ENCODE data around the gene NACC1.
A peak's percentile ranks its signal among the peaks of the same experiment; 100 is the strongest.

NACC1 gene

DNA sequence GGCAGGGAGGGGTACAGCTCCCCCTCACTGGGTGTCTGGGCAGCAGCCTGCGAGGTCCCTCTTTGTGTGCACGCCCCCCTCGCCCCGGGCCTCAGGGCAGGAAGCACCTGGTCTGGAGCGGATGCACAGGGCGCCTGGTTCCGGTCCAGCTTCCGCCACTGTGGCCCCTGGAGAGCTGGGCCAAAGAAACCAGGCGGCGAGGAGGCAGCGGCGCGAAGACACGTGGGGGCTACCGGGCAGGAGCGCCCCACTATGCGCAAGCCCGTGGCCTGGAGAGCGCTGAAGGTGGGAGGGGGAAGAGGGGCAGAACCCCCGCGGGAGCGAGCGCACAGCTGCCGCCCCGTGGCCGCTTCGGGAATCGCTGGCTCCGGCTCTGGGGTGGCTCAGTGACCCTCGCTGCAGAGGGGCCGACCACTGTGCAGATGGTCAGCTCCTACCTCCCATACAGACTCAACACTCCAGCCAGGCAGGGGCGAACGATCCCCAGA, 13.7 kb upstream of the NACC1 start:
- DNase-seq (ENCODE audit: low read depth in 1 of 2, low spot score in 1 of 2) = no peak
- TF ChIP-seq JUND (IDR thresholded peaks at IDR 0.05; ENCODE audit: low read depth) = no peak
- in situ Hi-C loops (cut with HindIII; ENCODE audit: low pct_unique_long_range_greater_than_20kb, low sequenced_read_pairs) = no loop called here

- TF ChIP-seq JUND (IDR thresholded peaks at IDR 0.05; ENCODE audit: low read depth) = no peak
- in situ Hi-C loops (cut with HindIII; ENCODE audit: low pct_unique_long_range_greater_than_20kb, low sequenced_read_pairs) = no loop called here
- no peak for DNase-seq (ENCODE audit: low read depth in 1 of 2, low spot score in 1 of 2)
These were observed 13.0 kb upstream of the NACC1 start for GRCh38 chr19:13104848-13105711.

DNA sequence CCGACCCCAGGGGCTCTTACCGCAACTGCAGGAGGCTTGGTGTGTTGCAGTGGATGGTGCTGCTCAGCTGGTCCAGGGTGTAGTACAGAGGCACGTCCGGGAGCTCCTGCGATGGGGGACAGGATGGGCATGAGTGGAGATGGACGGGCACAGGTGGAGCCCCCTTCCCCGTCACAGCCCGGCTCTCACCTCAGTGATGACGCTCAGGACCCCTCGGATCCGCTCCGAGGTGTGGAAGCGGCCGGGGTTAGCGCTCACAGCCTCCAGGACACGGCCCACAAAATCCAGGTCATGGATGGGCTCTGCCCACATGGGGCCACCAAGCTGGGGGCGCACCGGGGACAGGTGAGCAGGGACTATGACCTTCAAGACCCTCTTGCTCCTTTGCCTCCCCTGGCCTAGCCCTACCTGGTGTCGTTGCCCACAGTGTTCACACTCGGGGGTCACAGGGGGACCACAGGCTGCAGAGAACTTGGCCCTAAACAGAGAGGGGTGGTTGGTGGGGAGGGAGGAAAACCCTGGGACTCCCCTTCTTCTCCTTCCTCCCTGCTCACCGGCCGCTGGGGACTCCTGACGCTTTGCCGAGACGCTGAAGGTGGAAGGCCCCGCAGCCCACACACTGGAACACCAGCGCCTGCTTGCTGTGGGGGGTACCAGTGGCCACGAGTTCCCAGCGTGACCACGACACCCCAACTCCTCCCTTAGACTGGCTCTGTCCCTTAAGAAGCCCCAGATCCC, 8.5 kb upstream of the NACC1 start:
- DNase-seq (ENCODE audit: low read depth in 1 of 2, low spot score in 1 of 2) = no peak
- no peak for TF ChIP-seq JUND (IDR thresholded peaks at IDR 0.05; ENCODE audit: low read depth)
- in situ Hi-C loops (cut with HindIII; ENCODE audit: low pct_unique_long_range_greater_than_20kb, low sequenced_read_pairs) = no loop called here

DNA sequence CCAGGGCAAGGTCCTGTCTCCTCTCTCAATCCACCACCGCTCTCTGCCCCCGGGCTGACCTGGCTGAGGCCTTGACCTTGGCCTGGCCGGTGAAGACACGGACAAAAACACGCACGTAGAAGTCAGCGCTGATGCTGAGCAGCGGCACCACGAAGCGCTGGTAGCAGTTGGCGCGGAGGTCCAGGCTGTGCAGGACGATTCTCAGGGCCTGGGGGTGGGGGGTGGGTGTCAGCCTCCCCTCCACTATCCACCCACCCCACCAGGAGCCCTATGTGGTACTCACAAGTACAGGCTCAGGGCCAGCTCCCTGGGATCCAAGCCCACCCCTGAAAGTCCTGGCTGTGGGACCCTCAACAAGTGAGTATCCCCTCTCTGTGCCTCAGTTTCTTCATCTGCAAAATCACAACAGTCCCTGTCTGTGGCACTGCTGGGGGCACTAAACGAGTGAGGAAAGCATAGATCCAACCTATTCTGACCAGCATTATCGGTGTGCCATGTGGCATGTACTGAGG, 7.9 kb upstream of the NACC1 start:
- in situ Hi-C loops (cut with HindIII; ENCODE audit: low pct_unique_long_range_greater_than_20kb, low sequenced_read_pairs) = no loop called here
- no peak for TF ChIP-seq JUND (IDR thresholded peaks at IDR 0.05; ENCODE audit: low read depth)
- DNase-seq (ENCODE audit: low read depth in 1 of 2, low spot score in 1 of 2) = no peak

GRCh38 chr19:13112555-13112954, 5.5 kb upstream of the NACC1 start:
- no peak for TF ChIP-seq JUND (IDR thresholded peaks at IDR 0.05; ENCODE audit: low read depth)
- DNase-seq (ENCODE audit: low read depth in 1 of 2, low spot score in 1 of 2) = no peak
- in situ Hi-C loops (cut with HindIII; ENCODE audit: low pct_unique_long_range_greater_than_20kb, low sequenced_read_pairs) = no loop called here

DNA sequence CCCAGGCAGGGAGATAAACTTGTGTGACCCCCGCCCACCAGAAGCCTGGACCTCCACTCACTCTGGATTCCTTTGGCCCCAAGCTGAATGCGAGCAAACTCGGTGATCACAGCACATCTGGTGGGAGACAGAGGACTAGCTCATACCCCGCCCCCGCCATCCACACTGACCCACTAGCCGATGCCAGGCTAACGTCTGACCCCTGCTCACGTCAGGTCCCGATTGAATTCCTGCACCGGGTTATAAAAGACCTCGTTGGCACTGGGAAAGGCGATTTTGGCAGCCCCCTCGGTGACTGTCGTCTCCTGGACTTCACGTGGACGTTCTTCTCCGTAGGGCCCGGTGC, 2.2 kb upstream of the NACC1 start:
- DNase-seq (ENCODE audit: low read depth in 1 of 2, low spot score in 1 of 2) = no peak
- in situ Hi-C loops (cut with HindIII; ENCODE audit: low pct_unique_long_range_greater_than_20kb, low sequenced_read_pairs) = no loop called here

DNA sequence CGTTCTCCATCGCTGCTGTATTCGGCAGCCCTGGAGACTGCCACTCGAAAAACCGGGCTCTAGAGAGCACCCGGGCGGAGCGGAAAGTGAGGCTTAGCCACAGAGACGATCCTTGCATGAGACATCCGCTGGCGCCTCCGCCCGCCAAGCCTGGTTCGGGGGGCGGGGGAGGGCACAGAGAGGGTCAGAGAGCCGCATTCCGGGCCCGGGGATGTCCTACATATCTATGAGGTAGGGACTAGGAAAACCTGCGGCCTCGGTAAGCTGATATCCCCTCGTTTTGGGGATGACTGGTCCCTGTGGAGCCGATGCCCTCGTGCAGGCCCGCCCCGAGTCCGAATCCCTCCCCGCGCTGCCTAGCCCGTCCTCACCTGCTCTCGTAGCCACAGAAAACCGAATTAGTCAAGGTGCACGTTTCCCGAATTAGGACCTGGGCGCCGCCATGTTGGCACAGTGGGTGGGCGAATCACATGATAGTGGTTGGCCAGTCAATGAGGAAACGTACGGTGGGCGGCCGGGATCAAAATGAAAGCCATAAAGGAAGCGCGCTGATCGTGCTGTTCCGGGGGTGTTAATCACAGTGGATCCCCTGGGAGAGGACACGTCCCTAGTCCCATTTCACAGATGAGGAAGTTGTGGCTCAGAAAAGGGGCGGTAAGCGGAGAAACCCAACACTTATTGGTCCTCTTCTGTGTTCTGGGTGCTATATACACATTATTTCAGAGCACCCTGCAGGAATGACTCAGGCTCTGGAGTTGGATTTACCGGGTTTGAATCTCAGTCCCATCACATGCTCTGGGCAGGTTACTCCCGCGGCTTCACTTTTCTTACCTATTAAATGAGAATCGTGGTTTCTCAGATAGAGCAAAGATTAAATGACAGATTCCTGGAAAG, 1.5 kb upstream of the NACC1 start, which contains the start of gene TRMT1:
TSS of gene TRMT1 (minus strand) at position 459 of the 894 bp plus-strand sequence. CDS start at position 118, 341 bp downstream.
- peak; percentile 88 to 89 for DNase-seq (ENCODE audit: low read depth in 1 of 2, low spot score in 1 of 2)
- no peak for TF ChIP-seq JUND (IDR thresholded peaks at IDR 0.05; ENCODE audit: low read depth)
- in situ Hi-C loops (cut with HindIII; ENCODE audit: low pct_unique_long_range_greater_than_20kb, low sequenced_read_pairs) = no loop called here

More for the DNA sequence above, 2.2 kb upstream of the NACC1 start:
- no peak for TF ChIP-seq JUND (IDR thresholded peaks at IDR 0.05; ENCODE audit: low read depth)

GRCh38 chr19:13117176-13117771, 790 bp upstream of the NACC1 start:
- in situ Hi-C loops (cut with HindIII; ENCODE audit: low pct_unique_long_range_greater_than_20kb, low sequenced_read_pairs) = no loop called here
- DNase-seq (ENCODE audit: low read depth in 1 of 2, low spot score in 1 of 2) = no peak
- no peak for TF ChIP-seq JUND (IDR thresholded peaks at IDR 0.05; ENCODE audit: low read depth)

GRCh38 chr19:13118424-13119193, 545 bp downstream of the NACC1 start:
- no peak for TF ChIP-seq JUND (IDR thresholded peaks at IDR 0.05; ENCODE audit: low read depth)
- in situ Hi-C loops (cut with HindIII; ENCODE audit: low pct_unique_long_range_greater_than_20kb, low sequenced_read_pairs) = no loop called here
- DNase-seq (ENCODE audit: low read depth in 1 of 2, low spot score in 1 of 2) = peak; percentile 56 to 79

- TF ChIP-seq JUND (IDR thresholded peaks at IDR 0.05; ENCODE audit: low read depth) = no peak
- in situ Hi-C loops (cut with HindIII; ENCODE audit: low pct_unique_long_range_greater_than_20kb, low sequenced_read_pairs) = no loop called here
- DNase-seq (ENCODE audit: low read depth in 1 of 2, low spot score in 1 of 2) = no peak
These were observed 1.6 kb downstream of the NACC1 start for GRCh38 chr19:13119627-13120026.

DNA sequence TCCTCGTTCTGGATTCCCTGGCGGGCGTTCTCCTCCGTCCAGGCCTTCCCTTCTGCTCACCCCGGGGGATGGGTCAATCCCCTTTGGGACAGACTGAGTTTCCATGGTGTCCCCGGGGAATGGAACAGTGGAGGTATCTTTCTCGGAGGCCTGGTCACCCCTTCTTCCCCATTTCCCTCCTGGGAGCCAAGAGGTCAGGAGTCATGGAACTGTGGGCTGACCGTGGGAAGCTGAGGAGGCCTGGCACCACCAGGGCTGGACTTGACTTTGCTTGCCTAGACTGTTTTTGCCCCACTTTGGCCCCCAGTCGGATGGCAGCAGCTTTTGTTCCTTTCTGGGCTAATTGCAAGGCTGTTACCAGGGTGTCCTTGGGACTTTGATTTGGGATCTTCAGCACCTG, 2.0 kb downstream of the NACC1 start:
- DNase-seq (ENCODE audit: low read depth in 1 of 2, low spot score in 1 of 2) = no peak
- in situ Hi-C loops (cut with HindIII; ENCODE audit: low pct_unique_long_range_greater_than_20kb, low sequenced_read_pairs) = no loop called here
- TF ChIP-seq JUND (IDR thresholded peaks at IDR 0.05; ENCODE audit: low read depth) = no peak
